ENCODE data around the gene MPHOSPH10.

GRCh38 chr2:71133603-71134002, 3.2 kb downstream of the MPHOSPH10 start:
- TF ChIP-seq CTCF (conservative IDR thresholded peaks at IDR 0.05; ENCODE audit: low read length) (no peak), EZH2phosphoT487 (IDR thresholded peaks at IDR 0.05; ENCODE audit: borderline replicate concordance) (no peak)
